HFFc6 (cell line): ENCODE data around the gene ATXN7L1. TPM values are rescaled to one million over a fixed set of nuclear protein-coding genes. Genes with fewer than 3 reads are reported as not detected.

ENCODE experiments used
- DNase-seq: peaks from one replicate; pipeline ENCODE4 v3.0.0-alpha.2; 2018
- H3K27ac Mint-ChIP-seq: 2 replicates; pipeline ENCODE4 v1.8.0; 2020; ENCODE audit warnings: mild to moderate bottlenecking, mixed read lengths
- H3K27me3 Mint-ChIP-seq: 2 replicates; pipeline ENCODE4 v1.8.0; 2021; ENCODE audit warnings: mild to moderate bottlenecking, moderate library complexity, mixed read lengths; ENCODE audit not compliant: insufficient read depth
- H3K36me3 Mint-ChIP-seq: 2 replicates; pipeline ENCODE4 v1.8.0; 2021; ENCODE audit warnings: low read depth, mixed read lengths
- H3K4me1 Mint-ChIP-seq: 2 replicates; pipeline ENCODE4 v1.8.0; 2020; ENCODE audit warnings: low read depth, mixed read lengths
- H3K4me3 Mint-ChIP-seq: 2 replicates; pipeline ENCODE4 v1.8.0; 2020; ENCODE audit warnings: mild to moderate bottlenecking, moderate library complexity, mixed read lengths
- H3K9me3 Mint-ChIP-seq: 2 replicates; pipeline ENCODE4 v1.8.0; 2020; ENCODE audit warnings: mild to moderate bottlenecking, mixed read lengths
- total RNA-seq, 6 experiments: library from RNA; stranded (reverse); fragmentation: NEBNext Ultra II Directional; extraction: Animal tissue kit (Norgen Biotek cat#: 25700); gene quantifications; 2 replicates in 1 of 6; 3 replicates in 5 of 6; pipeline ENCODE4 v1.2.3, GENCODE V29; 2021
- TF ChIP-seq, protein P1 (sequence below): fragments of 200-600 bp; sonication (generic); IDR thresholded peaks from 2 replicates; pipeline ENCODE4 v1.5.0; 2021; ENCODE audit warnings: antibody characterized with exemption, mild to moderate bottlenecking

Gene ATXN7L1
- total RNA-seq, 6 experiments from 2014 or later = 8.4 to 11.4 (median 9.8) TPM

DNA sequence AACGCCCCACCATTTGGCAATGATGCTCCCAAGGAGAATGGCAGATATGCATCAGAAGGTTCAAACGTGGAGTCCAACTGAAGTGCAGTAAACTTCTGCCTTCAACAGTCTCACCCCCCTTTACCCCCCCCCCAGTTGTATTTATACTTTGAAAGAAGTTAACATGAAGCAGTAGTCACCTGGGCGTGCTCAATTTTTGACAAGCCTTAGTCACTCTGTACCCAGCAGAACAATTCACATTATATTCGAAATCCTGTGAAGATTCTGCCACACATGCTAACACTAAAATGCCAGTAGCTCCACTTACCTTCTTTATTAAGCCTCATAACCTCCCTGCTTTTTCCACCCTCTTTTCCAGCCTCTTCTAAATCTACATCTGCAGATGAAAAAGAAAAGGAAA is 894 bp downstream of the ATXN7L1 start:
- DNase-seq = no peak
- no peaks in the 10 kb centered on the region; the same call in 1 of the 2 replicates for H3K27me3 Mint-ChIP-seq
- H3K36me3 Mint-ChIP-seq = peaks cover 9% of the 10 kb centered on the region
- H3K27ac Mint-ChIP-seq = peak overlapping the region; percentile 99
- H3K9me3 Mint-ChIP-seq = no peaks in the 10 kb centered on the region
- H3K4me3 Mint-ChIP-seq = peak overlapping the region; percentile 97
- peaks cover 34% of the 10 kb centered on the region for H3K4me1 Mint-ChIP-seq
- TF ChIP-seq, protein P1, sequence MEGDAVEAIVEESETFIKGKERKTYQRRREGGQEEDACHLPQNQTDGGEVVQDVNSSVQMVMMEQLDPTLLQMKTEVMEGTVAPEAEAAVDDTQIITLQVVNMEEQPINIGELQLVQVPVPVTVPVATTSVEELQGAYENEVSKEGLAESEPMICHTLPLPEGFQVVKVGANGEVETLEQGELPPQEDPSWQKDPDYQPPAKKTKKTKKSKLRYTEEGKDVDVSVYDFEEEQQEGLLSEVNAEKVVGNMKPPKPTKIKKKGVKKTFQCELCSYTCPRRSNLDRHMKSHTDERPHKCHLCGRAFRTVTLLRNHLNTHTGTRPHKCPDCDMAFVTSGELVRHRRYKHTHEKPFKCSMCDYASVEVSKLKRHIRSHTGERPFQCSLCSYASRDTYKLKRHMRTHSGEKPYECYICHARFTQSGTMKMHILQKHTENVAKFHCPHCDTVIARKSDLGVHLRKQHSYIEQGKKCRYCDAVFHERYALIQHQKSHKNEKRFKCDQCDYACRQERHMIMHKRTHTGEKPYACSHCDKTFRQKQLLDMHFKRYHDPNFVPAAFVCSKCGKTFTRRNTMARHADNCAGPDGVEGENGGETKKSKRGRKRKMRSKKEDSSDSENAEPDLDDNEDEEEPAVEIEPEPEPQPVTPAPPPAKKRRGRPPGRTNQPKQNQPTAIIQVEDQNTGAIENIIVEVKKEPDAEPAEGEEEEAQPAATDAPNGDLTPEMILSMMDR = no peak

DNA sequence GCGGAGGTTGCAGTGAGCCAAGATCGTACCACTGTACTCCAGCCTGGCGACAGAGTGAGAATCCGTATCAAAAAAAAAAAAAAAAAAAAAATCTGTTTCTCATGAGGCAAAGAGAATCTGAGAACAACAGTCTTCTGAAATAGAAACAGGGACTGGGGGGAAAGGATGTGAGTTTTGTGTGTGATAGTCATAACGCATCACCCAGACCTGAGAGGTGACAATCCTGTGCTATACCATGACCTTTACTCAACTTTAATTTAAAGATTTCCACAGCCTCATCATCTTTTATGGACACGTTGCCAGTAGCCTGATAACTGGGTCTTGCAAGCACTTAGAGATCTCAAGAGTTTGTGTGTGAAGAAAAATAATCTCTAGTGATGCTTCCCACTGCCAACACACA is 2.3 kb downstream of the ATXN7L1 start:
- H3K9me3 Mint-ChIP-seq = no peaks in the 10 kb centered on the region
- H3K27ac Mint-ChIP-seq = no peak overlapping the region
- TF ChIP-seq, protein P1 = no peak
- H3K36me3 Mint-ChIP-seq = peaks cover 9% of the 10 kb centered on the region
- peaks cover 31% of the 10 kb centered on the region for H3K4me1 Mint-ChIP-seq
- no peak for DNase-seq
- no peaks in the 10 kb centered on the region; the same call in 1 of the 2 replicates for H3K27me3 Mint-ChIP-seq
- no peak overlapping the region for H3K4me3 Mint-ChIP-seq

DNA sequence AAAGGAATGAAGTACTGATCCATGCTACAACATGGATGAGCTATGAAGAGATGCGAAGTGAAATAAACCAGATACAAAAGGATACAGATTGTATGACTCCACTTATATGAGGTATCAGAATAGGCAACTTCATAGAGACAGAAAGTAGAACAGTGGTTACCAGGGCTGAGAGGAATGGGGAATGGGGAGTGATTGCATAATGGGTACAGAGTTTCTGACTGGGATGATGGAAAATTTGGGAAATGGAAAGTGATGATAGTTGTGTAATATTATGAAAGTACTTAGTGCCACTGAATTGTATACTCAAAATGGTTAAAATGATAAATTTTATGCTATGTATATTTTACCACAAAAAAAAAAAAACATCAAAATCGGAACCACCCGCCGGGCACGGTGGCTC is 3.9 kb downstream of the ATXN7L1 start:
- Mint-ChIP-seq H3K9me3 (no peaks in the 10 kb centered on the region), H3K36me3 (peaks cover 9% of the 10 kb centered on the region), H3K4me3 (no peak overlapping the region), H3K27ac (no peak overlapping the region), H3K27me3 (no peaks in the 10 kb centered on the region; the same call in 1 of the 2 replicates), H3K4me1 (peaks cover 15% of the 10 kb centered on the region)
- TF ChIP-seq, protein P1 = no peak
- DNase-seq = no peak

DNA sequence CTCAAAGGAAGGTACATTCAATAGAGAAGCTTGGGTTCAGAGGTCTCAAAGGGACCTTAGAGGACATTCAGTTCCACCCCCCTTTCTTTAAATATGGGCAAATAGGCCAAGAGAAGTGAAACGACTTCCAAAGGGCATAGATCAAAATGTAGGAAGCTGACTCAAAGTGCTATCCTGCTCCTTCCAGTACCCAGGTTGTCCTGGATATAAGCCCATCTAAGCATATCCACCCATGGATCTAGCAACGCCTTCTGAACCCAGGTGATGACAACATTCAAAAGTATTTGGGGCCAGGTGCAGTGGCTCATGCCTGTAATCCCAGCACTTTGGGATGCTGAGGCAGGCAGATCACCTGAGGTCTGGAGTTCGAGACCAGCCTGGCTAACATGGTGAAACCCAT is 5.3 kb downstream of the ATXN7L1 start:
- Mint-ChIP-seq H3K27ac (no peak overlapping the region), H3K4me1 (peaks cover 13% of the 10 kb centered on the region), H3K36me3 (peaks cover 7% of the 10 kb centered on the region), H3K27me3 (no peaks in the 10 kb centered on the region; the same call in 1 of the 2 replicates), H3K9me3 (no peaks in the 10 kb centered on the region), H3K4me3 (no peak overlapping the region)
- DNase-seq = no peak
- TF ChIP-seq, protein P1 = no peak

DNA sequence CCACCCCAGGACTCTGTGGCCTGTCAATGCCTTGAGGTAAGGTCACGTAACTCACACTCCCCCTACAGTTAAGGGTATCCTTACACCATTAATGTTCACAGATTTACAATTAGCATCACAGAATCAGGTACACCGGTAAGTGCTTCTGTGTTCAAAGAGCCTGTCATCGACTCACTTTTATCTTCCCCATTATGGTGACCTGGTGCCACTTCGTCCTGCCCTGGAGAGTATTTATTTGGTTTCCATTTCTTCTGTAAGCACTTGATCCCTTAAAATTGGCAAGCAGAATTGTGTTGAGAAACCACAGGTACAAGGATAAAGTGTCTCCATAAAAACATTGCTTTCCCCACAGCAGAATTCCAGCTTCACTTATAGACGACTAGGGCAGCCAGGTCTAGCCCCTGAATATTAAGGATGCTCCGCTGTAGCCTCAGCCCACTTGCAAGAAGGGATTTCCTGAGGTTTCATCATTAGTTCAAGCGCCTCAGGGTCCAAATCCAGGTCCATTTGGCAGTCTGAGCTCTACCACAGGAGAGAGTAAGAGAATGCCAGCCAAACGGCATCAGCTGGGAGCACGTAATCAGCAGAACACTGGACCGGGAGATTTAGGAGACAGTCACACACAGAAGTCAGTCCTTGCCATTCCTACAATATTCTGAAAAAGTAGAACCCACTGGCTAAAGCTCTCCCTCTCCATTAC is 10.1 kb downstream of the ATXN7L1 start:
- DNase-seq = no peak
- H3K4me1 Mint-ChIP-seq = no peaks in the 10 kb centered on the region
- no peak overlapping the region for H3K27ac Mint-ChIP-seq
- no peaks in the 10 kb centered on the region for H3K9me3 Mint-ChIP-seq
- H3K4me3 Mint-ChIP-seq = no peak overlapping the region
- peaks cover 5% of the 10 kb centered on the region for H3K36me3 Mint-ChIP-seq
- H3K27me3 Mint-ChIP-seq = no peaks in the 10 kb centered on the region
- TF ChIP-seq, protein P1 = no peak
